ENCODE data around the gene RDH8.
A peak's percentile ranks its signal among the peaks of the same experiment; 100 is the strongest.

The RDH8 gene

GRCh38 chr19:10013316-10013715, at the start of gene RDH8:
Gene RDH8, plus strand, starts transcription at chr19:10013483. Its CDS starts 15 bp downstream, at chr19:10013498.
- DNase-seq, result no peak

DNA sequence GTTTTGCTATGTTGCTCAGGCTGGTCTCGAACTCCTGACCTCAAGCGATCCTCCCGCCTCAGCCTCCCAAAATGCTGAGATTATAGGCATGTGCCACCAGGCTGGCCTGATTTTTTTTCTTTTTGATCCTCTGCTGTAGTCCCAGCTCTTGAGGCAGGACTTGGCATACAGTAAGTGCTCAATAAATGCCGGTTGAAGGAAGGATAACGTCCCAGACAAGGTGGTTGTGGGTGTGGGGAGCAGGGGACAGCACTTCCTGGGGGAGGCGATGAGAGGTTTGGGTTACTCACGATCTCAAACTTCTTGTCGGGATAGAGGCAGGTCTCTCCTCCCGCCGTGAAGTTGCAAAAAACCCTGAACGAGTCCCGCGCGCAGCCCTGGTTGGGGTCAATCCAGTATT, 47.3 kb upstream of the RDH8 start:
- no peak for DNase-seq

DNA sequence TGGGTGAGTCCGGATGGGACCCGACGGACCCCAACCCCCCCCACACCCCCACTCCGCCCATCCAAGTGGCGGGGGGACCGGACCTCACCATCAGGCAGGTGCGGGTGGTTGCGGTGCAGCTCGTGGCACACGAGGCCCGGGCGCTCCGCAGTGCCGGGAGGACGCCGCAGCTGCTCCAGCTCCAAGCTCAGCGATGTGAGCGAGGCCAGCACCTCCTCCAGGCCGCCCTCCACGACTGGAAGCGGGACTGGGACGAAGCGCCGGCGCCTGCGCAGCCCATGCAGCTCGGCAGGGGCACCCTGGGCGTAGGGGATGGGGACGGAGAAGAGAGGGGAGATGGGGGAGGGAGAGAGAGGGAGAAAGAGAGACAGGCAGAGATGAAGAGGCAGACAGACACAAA, 46.8 kb upstream of the RDH8 start:
- no peak for DNase-seq

DNA sequence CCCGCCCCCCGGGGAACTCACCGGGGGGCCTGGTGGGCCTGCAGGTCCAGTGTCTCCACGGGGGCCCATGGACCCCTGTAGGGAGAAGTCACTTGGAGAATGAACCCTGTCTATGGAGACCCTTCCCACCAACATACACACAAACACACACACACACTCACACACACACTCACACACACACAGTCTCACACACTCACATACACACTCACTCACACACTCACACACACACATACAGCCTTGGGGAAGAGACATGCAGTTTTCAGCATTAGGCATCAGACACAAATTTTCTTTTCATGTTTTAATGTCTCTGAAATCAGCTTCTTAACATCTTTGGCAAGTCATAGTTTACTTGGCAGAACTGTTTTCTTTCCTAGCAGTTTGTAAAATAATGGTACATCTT, 46.0 kb upstream of the RDH8 start:
- no peak for DNase-seq

DNA sequence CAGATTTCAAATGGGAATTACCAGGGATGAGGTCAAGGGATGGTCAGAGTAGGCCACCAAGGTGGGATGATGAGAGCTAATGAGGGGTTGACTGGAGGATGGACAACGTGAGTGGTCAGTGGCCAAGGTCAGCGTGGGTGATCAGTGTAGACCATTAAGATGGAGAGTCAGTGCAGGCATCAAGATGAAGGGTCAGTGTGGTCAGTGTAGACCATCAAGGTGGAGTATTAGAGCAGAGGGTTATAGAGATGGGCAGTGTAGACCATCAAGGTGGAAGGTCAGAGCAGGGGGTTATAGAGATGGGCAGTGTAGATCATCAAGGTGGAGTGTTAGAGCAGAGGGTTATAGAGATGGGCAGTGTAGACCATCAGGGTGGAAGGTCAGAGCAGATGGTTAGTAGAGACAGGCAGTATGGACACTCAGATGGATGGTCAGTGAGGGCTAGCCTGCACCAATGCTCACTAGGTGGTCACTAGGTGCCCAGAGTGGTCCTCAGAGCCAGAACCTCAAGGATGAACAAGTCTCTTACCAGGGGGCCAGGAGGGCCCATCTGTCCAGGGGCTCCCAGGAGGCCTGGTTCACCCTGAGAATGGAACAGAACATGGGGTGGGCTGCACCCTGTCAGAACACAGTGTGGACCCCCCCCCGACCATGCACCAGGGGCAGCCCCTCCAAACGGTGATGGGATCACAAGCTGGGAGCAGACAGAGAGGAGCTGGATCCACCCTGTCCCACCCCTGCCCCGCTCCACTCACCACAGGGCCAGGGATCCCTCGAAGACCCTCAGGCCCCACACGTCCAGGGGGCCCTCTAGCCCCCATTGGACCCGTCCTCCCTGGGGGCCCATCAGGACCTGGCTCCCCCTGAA, 44.2 kb upstream of the RDH8 start:
- no peak for DNase-seq

GRCh38 chr19:9969688-9969975, 43.7 kb upstream of the RDH8 start:
- DNase-seq, result no peak

GRCh38 chr19:9970481-9970880, 42.8 kb upstream of the RDH8 start:
- DNase-seq, result no peak

DNA sequence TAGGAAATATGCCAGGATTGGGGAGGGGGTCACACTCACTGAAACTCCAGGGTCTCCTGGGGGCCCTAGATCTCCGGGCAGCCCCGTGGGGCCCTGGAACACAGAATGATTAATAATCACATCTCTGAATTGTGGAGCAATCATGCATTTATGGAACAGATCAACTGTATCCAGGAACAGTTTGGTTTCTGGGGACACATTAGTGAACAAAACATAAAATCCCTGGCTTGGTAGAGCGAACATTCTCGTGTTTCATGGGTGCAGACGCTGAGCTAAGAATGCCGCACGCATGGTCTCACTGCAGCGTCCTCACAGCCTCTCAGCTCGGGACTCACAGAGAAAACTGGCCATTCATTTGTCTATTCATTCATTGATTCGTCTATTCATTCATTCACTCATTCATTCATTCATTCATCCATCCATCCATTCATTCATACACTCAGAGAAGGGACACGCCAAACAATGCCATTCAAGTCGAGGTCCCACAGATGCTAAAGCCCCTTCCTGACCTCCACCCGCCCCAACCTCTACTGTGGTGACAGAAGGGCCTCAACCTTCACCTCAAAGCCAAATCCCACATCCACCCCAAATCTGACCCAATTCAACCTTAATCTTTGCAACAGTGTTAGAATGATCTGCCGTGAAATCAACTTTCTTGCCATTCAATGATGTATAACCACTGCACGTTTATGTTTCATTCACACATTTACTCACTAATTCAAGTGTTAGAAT, 42.0 kb upstream of the RDH8 start:
- DNase-seq, result no peak

- no peak for DNase-seq
Measured at GRCh38 chr19:9972103-9972502, 41.2 kb upstream of the RDH8 start.

GRCh38 chr19:9981406-9982260, 31.6 kb upstream of the RDH8 start:
- DNase-seq, result no peak

DNA sequence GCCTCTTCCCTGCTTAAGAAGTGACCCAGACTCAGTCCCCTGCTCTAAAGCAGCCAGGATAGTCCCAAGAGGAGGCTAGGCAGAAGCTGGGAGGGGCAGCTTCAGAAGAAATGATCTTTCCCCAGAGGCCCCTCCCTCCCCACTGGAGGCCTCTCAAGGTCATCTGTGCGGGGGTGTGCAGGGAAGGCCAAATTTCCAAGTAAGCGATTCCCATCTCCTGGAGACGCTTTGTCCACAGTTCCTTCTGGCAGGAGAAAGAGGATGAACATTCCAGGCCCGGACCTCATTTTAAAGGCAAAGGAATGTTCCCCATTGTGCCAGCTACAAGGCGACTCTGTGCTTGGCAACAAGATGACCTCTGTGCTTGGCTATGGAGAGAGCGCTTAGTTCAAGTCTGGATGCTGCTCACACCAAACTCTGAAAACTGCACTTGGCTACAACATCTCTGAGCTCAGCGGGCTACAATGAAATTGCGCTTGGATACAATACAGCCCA, 26.4 kb upstream of the RDH8 start:
- DNase-seq, result no peak

DNA sequence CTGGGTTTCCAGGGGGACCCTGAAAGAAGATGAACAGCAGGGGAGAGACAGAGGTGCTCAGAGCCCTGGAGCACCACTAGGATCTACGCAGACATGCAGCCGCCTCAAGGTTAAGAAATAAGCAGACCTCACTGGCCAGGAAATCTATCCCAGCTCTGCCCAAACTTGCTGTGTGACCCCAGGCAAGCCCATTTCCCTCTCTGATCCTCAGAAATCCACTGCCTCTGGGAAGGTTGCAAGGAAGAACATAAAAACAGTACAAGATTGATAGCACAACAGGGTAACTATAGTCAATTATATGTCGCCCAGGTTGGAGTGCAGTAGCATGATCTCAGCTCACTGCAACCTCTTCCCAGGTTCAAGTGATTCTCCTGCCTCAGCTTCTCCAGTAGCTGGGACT, 23.8 kb upstream of the RDH8 start:
- DNase-seq, result no peak

DNA sequence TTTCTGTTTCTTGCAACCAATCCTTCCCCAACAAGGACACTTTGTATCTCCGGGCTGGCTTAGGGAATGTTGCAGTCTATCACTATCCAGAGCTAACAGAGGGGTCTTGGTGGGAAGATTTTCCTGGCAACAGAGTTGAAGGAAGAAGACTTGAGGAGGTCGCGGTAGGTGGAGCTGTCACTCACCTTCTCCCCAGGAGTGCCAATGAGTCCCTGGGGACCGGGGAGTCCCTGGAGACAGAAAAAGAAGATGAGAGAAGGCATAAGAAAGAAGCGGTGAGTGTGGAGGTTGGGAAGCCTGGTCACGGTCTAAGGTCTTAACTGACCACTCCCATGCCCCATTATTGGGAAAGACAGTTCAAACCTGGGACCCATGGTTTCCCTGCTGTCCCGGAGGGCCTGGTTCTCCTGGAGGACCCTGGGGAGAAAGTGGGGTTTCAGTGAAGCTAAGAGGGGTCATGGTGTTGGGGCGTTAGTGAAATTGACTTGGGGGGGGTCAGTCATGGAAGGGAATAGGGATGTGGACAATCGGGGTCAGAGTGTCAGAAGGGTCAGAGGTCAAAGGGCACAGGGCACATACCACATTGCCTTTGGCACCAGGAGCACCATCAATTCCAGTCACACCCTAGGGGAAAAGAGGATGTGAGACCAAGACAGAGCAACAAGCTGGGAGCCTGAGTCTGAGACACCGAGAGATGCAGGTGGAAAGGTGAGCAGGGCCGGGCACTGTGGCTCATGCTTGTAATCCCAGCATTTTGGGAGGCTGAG, 21.7 kb upstream of the RDH8 start:
- DNase-seq, result no peak

GRCh38 chr19:9995084-9995483, 18.2 kb upstream of the RDH8 start:
- DNase-seq, result no peak

DNA sequence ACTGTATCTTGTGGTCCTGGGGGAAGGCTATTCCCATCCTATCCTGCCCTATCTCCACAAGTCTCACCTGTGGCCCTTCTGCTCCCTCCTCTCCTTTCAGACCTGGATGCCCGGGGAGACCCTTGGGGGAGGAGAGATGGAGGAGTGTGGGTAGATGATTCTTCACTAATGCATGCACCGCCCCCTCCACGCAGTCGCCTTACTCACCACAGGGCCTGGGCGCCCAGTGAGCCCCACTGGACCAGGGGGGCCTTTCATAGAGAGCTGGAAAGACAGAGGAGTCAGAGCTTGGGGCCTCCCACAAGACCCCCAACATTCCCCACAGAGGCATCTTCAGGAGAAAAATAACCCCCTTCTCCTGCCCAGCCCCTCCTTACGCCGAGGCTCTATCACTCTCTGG, 17.3 kb upstream of the RDH8 start:
- no peak for DNase-seq

- no peak for DNase-seq
Measured at GRCh38 chr19:9996541-9996940, 16.7 kb upstream of the RDH8 start.

GRCh38 chr19:10000171-10000826, 13.0 kb upstream of the RDH8 start:
- peak; percentile 15 for DNase-seq

GRCh38 chr19:10001899-10002298, 11.4 kb upstream of the RDH8 start:
- no peak for DNase-seq

GRCh38 chr19:10003271-10003670, 10.0 kb upstream of the RDH8 start:
- no peak for DNase-seq

DNA sequence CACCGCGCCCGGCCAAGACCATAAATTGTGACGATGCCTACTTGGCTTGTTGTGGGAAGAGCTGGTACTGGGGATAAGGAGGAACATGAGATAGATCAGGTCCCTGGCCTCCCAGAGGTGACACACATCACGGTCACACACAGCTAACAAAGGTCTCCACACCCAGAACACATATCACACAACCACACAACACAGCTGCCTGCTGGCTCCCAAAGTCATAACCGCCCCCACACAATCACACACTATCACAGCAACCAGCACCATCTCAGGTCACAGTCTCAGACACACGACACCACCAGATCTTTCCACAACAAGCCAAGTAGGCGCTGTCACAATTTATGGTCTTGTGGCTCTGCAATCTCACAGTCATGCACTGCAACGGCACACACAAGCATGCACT, 8.7 kb upstream of the RDH8 start:
- DNase-seq, result no peak

DNA sequence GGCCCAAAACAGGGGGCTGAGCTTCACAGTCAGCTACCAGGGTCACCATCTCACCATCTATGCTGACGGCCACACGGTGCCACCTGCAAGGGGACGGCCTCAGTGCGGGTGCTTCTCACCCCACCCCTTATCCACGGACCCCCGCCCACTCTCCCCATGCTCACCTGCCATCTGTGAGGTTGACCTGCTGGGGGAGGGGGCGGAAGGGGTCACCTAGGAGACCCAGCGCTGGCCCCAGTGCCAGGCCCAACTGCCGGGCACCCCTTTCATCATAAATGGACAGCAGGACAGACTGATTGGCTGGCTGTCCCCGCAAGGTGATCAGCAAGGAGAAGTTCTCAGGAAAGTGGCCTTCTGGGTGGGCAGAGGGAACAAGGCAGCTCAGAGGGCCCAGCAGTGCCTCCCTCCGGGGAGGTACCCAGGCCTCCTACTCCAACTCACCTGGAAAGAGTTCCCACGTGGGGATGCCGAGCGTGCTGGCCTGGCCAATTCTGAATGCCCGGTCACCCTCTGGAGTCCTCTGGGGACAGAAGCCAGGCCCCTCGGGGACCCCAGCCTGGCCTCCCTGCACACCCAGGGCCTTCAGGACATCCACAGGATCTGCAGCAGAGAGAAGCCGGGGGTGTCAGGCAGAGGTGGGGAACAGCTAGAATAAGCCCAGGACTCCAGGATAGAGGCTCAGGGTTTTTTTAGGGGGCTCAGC, 7.5 kb upstream of the RDH8 start:
- DNase-seq, result no peak

DNA sequence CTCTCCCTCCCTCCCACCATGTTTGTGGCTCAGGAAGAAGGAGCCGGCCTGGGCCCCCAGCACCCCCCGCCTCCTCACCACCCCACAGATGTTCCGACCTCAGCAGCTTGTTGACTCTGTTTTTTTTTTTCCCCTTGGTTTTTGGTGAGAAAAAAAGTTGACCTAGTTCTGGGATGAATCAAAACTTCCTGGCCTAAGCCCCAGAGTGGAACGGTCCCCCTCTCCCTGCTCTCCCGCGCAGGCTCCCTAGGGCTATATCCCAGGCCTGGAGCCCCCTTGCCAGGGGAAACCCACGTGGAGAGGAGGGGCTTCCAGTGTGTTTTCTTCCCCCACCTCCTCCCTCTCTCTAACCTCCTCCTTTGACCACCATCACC, 7.0 kb upstream of the RDH8 start:
- no peak for DNase-seq
